ENCODE measurements around the gene THAP12. TPM values are rescaled to one million over a fixed set of nuclear protein-coding genes. Genes with fewer than 3 reads are reported as not detected.

THAP12 gene
- total RNA-seq, 4 donors from 2014 or later: 21.9 to 42.1 (median 26.0) TPM

DNA sequence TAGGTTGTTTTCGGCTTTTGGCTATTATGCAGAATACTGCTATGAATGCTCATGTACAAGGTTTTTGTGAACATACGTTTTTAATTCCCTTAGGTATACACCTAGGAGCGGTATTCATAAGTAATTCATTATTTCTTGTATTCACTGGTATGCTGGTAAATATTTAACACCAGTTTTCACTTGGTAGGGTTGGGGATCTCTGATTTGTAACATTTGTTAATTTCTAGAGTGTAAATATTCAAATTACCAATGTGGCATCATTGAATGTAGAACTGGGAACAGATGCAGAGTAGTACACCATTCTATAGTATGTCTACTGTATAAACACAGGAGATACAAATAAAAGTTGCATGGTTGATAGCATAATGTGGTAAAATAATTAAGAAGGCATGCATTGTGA is 16.5 kb upstream of the THAP12 start:
- H3K4me3 ChIP-seq: no peak overlapping the region
- no peak for DNase-seq
- no peaks in the 10 kb centered on the region for H3K27me3 ChIP-seq
- TF ChIP-seq POLR2A (IDR thresholded peaks at IDR 0.05): no peak
- TF ChIP-seq, protein P1, sequence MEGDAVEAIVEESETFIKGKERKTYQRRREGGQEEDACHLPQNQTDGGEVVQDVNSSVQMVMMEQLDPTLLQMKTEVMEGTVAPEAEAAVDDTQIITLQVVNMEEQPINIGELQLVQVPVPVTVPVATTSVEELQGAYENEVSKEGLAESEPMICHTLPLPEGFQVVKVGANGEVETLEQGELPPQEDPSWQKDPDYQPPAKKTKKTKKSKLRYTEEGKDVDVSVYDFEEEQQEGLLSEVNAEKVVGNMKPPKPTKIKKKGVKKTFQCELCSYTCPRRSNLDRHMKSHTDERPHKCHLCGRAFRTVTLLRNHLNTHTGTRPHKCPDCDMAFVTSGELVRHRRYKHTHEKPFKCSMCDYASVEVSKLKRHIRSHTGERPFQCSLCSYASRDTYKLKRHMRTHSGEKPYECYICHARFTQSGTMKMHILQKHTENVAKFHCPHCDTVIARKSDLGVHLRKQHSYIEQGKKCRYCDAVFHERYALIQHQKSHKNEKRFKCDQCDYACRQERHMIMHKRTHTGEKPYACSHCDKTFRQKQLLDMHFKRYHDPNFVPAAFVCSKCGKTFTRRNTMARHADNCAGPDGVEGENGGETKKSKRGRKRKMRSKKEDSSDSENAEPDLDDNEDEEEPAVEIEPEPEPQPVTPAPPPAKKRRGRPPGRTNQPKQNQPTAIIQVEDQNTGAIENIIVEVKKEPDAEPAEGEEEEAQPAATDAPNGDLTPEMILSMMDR (IDR thresholded peaks at IDR 0.05): no peak
- no peak overlapping the region for H3K27ac ChIP-seq
- H3K4me1 ChIP-seq: no peaks in the 10 kb centered on the region
- H3K9me3 ChIP-seq: no peaks in the 10 kb centered on the region
- H3K36me3 ChIP-seq: no peaks in the 10 kb centered on the region

DNA sequence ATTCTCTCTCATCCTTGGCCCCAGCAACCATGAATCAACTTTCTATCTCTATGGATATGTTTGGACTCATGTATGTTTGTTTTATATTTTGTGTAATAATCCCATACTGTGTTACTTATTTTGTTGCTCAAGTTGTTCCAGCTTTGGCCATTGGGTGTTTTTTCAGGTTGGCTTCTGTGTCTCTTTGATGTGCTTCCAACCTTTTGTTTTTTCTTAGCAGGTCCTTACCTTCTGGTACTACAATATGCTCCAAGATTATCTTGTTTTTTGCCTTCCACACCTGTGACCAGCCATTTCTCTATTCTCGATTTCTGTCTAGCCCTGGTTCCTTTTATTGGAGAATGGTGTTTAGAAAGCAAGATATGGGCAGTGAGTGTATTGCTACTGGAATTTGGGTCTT is 14.4 kb upstream of the THAP12 start:
- Histone ChIP-seq H3K36me3 (no peaks in the 10 kb centered on the region), H3K4me3 (no peak overlapping the region), H3K27me3 (no peaks in the 10 kb centered on the region), H3K4me1 (no peaks in the 10 kb centered on the region), H3K9me3 (no peaks in the 10 kb centered on the region), H3K27ac (no peak overlapping the region)
- TF ChIP-seq, protein P1 (IDR thresholded peaks at IDR 0.05): no peak
- TF ChIP-seq POLR2A (IDR thresholded peaks at IDR 0.05): no peak
- DNase-seq: no peak

DNA sequence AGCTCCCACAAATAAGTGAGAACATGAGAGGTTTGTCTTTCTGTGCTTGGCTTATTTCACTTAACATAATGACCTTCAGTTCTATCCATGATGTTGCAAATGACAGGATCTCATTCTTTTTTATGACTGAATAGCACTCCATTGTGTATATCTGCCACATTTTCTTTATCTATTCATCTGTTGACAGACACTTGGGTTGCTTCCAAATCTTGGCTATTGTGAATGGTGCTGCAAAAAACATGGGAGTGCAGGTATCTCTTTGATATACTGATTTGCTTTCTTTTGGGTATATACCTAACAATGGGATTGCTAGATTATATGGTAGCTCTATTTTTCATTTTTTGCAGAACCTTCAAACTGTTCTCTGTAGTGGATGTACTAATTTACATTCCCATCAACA is 13.5 kb upstream of the THAP12 start:
- no peak for DNase-seq
- Histone ChIP-seq H3K27ac (no peak overlapping the region), H3K4me3 (no peak overlapping the region), H3K27me3 (no peaks in the 10 kb centered on the region), H3K36me3 (no peaks in the 10 kb centered on the region), H3K9me3 (no peaks in the 10 kb centered on the region), H3K4me1 (no peaks in the 10 kb centered on the region)
- no peak for TF ChIP-seq POLR2A (IDR thresholded peaks at IDR 0.05)
- TF ChIP-seq, protein P1 (IDR thresholded peaks at IDR 0.05): no peak

DNA sequence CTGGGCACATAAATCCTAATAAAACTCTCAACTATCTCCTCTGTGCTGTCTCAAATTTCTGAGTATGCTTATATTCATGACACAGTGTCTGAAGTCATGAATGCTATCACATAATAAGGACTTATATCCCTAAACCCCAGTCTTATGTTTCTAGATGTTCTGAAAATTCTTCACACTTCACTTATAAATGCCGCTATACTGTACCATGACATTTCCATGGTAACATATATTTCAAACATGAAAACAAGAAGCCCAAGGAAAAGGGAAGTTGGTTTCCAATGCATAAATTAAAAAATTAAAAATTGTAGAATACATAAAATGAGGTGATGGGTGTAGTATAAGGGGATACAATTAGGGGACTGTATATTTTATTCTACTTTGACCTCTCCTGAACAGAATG is 11.9 kb upstream of the THAP12 start:
- H3K9me3 ChIP-seq: no peaks in the 10 kb centered on the region

DNA sequence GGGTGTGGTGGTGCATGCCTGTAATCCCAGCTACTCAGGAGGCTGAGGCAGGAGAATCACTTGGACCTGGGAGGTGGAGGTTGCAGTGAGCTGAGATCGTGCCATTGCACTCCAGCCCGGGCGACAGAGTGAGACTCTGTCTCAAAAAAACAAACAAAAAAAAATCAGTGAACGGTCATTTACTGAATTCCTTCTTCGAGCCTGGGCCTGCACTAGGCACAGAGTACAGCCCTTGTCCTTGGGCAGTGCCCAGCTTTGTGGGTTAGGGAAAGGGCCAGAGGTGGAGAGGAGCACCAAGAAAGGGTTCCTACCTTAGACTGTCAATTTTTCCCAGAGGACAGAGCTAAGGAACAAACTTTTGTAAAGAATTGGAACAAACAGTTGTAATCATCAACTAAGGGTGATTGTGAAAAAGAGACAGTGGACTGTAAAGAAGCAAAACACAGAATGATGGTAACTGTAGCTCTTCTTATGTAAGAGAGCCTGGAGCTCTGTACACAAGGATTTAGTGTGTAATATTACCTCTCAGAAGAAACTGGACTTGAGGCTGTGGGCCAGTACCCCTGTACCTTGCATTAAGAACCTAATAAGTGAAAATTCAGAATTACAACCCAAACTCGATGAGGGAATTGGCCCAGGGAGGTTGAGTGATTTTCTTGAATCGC is 11.0 kb upstream of the THAP12 start:
- H3K27me3 ChIP-seq: no peaks in the 10 kb centered on the region
- no peak for TF ChIP-seq POLR2A (IDR thresholded peaks at IDR 0.05)
- TF ChIP-seq, protein P1 (IDR thresholded peaks at IDR 0.05): no peak
- H3K9me3 ChIP-seq: no peaks in the 10 kb centered on the region
- no peaks in the 10 kb centered on the region for H3K36me3 ChIP-seq
- H3K27ac ChIP-seq: no peak overlapping the region
- no peak for DNase-seq
- no peaks in the 10 kb centered on the region for H3K4me1 ChIP-seq
- H3K4me3 ChIP-seq: no peak overlapping the region

More for the DNA sequence above, 11.9 kb upstream of the THAP12 start:
- no peak for TF ChIP-seq POLR2A (IDR thresholded peaks at IDR 0.05)
- no peak overlapping the region for H3K4me3 ChIP-seq
- H3K36me3 ChIP-seq: no peaks in the 10 kb centered on the region
- no peaks in the 10 kb centered on the region for H3K27me3 ChIP-seq
- no peak for DNase-seq
- no peaks in the 10 kb centered on the region for H3K4me1 ChIP-seq
- H3K27ac ChIP-seq: no peak overlapping the region

DNA sequence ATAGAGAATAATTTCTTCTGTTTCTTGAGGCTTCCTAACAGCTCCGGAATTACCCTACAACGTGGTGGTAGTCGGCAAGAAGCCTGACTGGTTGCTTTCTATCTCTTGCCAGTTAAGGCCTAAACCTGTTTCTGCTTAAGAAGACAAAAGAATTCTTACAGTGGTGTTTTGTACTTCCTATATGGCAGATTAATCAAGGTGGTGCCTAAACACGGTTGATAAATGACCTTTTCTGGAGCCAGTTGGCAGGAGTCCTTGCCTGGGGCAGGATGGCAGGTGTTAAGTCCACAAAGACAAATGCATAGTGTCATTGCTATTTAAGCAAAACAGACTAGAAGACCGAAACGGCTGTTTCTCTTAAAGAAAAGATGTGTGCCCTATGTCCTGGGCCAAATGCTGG is 10.1 kb upstream of the THAP12 start:
- no peaks in the 10 kb centered on the region for H3K36me3 ChIP-seq
- H3K4me1 ChIP-seq: peaks cover 0 to 4% (median 0%) of the 10 kb centered on the region in 4 donors
- TF ChIP-seq POLR2A (IDR thresholded peaks at IDR 0.05): no peak
- TF ChIP-seq, protein P1 (IDR thresholded peaks at IDR 0.05): no peak
- H3K4me3 ChIP-seq: no peak overlapping the region
- no peak overlapping the region for H3K27ac ChIP-seq
- DNase-seq: no peak
- H3K9me3 ChIP-seq: no peaks in the 10 kb centered on the region
- no peaks in the 10 kb centered on the region for H3K27me3 ChIP-seq

Measured in Peyer's patch (tissue), 4 donors.